PC-9 (cell line): ENCODE measurements around the gene CGRRF1.

Experiments
- EZH2 ChIP-seq: fragments of 200-600 bp; sonication (generic); IDR thresholded peaks from 2 replicates; pipeline ENCODE4 v1.8.0; 2017; ENCODE audit warnings: antibody characterized with exemption, low read depth
- TF ChIP-seq, protein P1 (sequence below): fragments of 200-600 bp; sonication (generic); conservative IDR thresholded peaks from 2 replicates; pipeline ENCODE4 v1.6.1; 2017; ENCODE audit warnings: mixed run types, antibody characterized with exemption, mild to moderate bottlenecking, moderate library complexity

GRCh38 chr14:54547583-54547982, 37.9 kb downstream of the CGRRF1 start:
- TF ChIP-seq, protein P1, sequence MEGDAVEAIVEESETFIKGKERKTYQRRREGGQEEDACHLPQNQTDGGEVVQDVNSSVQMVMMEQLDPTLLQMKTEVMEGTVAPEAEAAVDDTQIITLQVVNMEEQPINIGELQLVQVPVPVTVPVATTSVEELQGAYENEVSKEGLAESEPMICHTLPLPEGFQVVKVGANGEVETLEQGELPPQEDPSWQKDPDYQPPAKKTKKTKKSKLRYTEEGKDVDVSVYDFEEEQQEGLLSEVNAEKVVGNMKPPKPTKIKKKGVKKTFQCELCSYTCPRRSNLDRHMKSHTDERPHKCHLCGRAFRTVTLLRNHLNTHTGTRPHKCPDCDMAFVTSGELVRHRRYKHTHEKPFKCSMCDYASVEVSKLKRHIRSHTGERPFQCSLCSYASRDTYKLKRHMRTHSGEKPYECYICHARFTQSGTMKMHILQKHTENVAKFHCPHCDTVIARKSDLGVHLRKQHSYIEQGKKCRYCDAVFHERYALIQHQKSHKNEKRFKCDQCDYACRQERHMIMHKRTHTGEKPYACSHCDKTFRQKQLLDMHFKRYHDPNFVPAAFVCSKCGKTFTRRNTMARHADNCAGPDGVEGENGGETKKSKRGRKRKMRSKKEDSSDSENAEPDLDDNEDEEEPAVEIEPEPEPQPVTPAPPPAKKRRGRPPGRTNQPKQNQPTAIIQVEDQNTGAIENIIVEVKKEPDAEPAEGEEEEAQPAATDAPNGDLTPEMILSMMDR = no peak
- no peak for TF ChIP-seq EZH2
